CD4-positive, alpha-beta T cell treated with Interleukin-15 for 4 hours (primary cell): ENCODE measurements around the gene MAPK1.
A peak's percentile ranks its signal among the peaks of the same experiment; 100 is the strongest.
"Not testable (repeated sequence)": the region's sequence is repeated elsewhere in the genome, so short reads cannot be mapped to it uniquely, and the experiment has no call there.

Source experiments
- DNase-seq: peaks from one replicate; pipeline ENCODE4 v3.0.0-alpha.2; 2020; ENCODE audit warnings: low spot score

The MAPK1 gene

GRCh38 chr22:21790849-21791610, 76.4 kb downstream of the MAPK1 start:
- DNase-seq, result not testable (repeated sequence)

GRCh38 chr22:21790359-21790758, 77.1 kb downstream of the MAPK1 start:
- DNase-seq, result no peak

DNA sequence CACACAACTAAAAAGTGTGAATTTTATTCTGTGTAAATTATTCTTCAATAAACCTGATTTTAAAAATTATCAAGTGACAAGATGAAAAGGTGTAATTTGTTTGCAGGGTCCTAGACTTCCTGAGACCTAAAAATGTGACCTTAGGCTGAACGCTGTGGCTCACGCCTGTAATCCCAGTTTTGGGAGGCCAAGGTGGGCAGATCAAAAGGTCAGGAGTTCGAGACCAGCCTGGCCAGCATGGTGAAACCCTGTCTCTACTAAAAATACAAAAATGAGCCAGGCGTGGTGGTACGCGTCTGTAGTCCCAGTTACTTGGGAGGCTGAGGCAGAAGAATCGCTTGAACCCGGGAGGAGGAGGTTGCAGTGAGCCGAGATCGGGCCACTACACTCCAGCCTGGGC, 79.9 kb downstream of the MAPK1 start:
- not testable (repeated sequence) for DNase-seq

DNA sequence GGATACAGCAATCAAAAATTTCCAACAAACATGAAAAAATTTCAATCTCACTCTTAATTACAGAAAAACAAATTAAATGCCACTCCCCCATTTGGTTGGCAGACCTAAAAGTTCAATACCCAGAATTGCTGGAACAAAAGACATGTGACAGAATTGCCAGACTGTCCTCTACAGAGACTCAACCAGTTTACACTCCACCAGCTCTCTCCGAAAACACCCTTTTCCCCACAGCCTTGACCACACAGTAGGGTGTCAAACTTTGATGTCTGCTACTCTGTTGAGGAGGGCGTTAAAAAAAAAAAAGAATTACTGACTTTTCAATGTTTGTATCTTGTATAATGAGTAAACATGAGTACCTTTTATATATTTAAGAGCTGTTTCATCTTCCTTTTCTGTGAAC, 87.2 kb downstream of the MAPK1 start:
- peak; percentile 48 for DNase-seq

DNA sequence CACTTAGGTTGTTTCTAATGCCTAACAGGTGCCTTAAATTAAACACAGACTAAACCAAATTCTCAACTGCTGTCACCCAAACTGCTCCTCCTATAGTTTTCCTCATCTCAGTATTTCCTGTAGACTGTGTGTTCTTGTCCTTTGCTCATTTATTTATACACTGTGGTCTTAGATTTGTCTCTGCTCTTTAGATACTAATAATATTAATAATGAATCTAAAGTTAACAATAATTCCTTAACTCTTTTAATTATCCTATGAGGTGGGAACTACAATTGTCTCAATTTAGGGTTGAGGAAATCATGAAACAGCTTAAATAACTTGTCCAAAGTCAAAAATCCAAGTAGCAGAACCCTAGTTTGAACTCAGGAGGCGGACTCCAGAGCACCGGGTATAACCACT, 88.0 kb downstream of the MAPK1 start:
- no peak for DNase-seq

- no peak for DNase-seq
Observed at GRCh38 chr22:21778705-21779363, 88.6 kb downstream of the MAPK1 start.

DNA sequence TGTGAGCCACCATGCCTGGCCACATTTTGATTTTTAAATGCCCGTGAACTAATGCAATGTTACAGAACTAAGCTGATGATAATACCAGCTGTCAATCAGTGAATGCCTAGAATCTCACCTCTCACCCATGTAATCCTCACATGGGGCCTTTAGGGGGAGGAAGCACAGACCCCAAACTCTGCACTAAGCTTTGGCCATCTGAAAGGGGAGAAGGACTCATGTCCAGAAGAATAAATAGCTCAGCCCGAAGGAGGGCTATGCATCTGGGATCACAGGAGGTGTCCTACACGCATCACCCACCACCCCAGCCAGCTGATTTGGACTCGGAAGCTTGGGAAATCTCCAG, 95.8 kb downstream of the MAPK1 start:
- no peak for DNase-seq

DNA sequence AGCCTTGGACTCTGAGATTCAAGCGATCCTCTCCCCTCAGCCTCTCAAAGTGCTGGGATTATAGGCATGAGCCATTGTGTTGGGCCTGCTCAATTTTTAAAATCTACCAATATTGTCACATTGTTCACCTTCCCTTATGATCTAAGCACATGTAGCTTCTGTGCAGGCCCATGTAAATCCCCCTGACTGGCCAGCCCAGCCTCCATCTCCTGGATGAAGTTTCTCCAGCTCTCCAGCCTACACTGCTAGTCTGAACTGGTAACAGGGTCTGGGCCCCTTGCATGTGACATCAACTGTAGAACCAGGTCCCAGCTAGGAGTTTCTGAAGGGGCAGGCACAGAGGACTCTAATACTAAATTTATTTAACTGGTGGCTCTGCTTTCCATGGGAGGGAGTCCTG, 99.0 kb downstream of the MAPK1 start:
- DNase-seq, result no peak

GRCh38 chr22:21766691-21767462, 100.6 kb downstream of the MAPK1 start:
- peak; percentile 71 for DNase-seq

GRCh38 chr22:21765909-21766529, 101.4 kb downstream of the MAPK1 start:
- DNase-seq, result no peak

DNA sequence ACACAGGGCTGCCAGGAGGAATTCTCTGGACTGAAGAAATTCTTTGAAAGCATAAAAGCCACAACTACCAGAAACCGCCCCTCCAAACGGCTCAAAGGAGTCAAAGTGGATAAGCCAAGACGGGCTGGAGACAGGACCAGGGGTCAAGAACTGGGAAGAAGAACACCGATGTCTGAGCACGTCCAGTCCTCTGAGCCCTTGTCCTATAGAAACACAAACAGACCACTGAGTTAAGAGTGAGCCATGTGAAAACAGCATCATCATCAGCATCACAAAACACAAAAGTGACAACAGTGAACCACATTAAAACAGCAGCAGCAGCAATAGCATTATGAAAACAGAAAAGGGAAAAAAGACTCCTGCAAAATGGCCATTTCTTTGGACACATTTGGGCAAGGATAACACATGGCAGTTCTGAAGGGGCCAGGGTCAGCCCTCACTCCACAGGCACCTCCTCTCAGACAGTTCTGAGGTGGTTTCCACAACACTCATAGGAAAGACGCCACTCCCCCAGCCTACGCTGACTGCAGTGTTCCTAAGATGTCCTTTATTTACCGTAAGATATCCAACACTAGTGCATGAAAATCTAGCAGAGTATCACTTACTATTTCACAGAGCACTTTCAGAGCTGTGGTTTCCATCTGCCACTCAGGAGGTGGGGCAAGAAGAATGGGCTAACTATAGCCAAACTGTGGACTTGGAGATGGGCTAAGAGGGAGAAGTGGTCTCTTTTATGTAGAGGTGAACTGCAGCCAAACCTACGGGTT, 103.2 kb downstream of the MAPK1 start:
- DNase-seq, result no peak

GRCh38 chr22:21762712-21763581, 104.5 kb downstream of the MAPK1 start:
- peak; percentile 47 for DNase-seq

- no peak for DNase-seq
Observed at GRCh38 chr22:21761994-21762680, 105.3 kb downstream of the MAPK1 start.

DNA sequence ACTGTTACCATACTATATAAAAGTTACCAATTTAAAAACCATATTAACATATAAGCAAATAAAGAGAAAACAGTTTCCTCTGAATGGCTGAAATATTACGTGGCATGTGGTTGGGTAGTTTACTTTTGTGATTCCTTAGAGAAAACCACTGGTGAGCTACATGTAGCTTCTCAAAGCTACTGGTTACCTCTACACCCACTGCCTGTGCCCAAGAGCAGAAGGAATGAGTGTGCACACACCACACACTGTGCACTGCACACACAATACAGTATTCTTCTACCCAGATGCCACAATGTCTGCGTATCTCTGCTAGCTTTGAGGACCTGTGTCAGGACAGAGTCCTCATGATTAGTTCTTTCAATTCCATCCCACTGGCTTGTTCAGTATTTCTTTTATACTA, 106.4 kb downstream of the MAPK1 start:
- no peak for DNase-seq

DNA sequence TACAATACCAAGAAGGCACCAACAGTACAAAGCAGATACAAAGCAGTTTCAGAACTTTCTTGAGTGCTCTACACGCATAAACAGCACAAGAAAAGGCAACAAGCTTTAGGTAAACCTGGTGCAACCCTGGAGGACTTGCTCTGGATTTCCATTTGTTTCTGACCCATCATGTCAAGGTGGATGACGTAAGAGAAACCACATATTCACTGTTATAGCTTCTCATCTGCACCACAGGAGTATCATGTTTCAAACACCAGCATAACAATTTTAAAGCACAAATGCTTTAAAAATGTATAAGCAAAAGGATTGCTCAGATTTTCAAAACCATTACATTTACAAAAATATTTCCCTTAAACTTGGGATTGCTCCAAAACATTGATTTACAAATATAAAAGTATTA, 106.8 kb downstream of the MAPK1 start:
- no peak for DNase-seq

- no peak for DNase-seq
Observed at GRCh38 chr22:21759646-21760376, 107.6 kb downstream of the MAPK1 start.

- no peak for DNase-seq
Observed at GRCh38 chr22:21759093-21759492, 108.4 kb downstream of the MAPK1 start.

DNA sequence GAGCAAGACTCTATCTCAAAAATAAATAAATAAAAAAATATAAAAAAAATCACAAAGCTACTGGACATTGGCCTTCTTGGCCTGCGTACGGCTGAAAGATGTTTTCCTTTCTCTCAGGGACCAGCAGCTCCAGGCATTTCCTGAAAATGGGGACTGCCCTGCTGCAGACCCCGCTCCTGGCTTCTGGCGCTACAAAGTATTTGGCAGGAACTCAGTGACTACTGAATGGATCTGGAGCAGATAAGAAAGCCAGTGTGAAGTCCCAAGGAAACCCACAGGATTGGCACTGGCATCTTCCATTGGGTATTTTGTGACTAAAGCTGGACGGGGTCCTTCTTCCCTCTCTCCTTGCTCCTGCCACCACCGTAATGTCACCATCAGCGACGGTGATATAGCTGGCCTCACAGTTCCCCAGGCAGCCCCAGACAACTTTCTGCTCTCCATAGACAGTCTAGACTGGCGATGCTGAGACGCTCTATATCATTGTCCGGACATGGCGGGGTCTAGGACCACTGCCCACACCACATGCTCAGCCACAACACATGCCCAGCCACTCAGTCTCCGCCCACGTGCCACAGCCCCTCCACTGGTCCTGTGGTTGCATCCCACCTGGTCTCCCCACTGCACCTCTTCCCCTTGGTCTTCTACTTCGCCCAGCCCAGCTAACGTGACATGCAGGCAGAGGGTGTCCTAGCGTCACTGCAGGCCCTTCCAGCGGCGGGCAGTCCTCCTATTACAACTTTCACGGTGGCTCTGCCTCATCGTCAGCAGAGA, 109.2 kb downstream of the MAPK1 start:
- DNase-seq, result no peak

DNA sequence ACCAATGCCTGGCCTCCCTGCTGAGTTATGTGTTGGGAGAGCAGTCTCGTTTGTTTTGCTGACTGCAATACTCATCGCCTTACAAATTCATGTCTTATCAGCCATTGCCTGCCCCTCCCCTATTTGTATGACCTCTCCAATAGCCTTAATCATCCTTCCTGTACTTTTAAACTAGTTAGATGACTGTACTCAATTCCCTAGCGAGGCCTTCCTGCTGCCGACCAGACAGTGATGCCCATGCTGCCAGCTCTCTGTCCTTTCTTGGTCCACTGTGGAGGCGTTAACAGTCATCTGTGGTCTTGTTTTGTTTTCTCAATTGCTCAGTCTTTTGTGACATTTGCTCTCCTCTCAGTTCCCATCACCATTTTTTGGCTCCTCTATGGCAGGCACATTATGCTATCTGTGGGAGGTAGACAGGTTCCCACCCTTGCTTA, 111.6 kb downstream of the MAPK1 start:
- DNase-seq, result no peak
